K562 (cell line): ENCODE measurements around the gene FAM107B. TPM values are rescaled to one million over a fixed set of nuclear protein-coding genes. Genes with fewer than 3 reads are reported as not detected.

Experiments
- ATAC-seq: fragments of 200-7000 bp; cut with Tn5 transposase; 3 replicates; pipeline ENCODE4 v1.9.1; 2020; ENCODE audit warnings: moderate library complexity
- BruUV-seq: library from RNA; stranded (reverse); fragments of 400-500 nt; replicated peaks from 2 replicates; lab custom pipeline; 2021; lab: Mats Ljungman, UMichigan
- CTCF ChIA-PET: fragments of 300-600 bp; formaldehyde crosslinking; extraction: SDS; loops from one replicate; lab custom pipeline; 2021; ENCODE audit warnings: low intra/inter-chr PET ratio; lab: Yijun Ruan, JAX
- POLR2A ChIA-PET: fragments of 300-600, 350-650 bp; sonication (Branson Sonifier 250); formaldehyde crosslinking; extraction: SDS; loops from one replicate; lab custom pipeline; 2021; ENCODE audit warnings: antibody characterized with exemption, inconsistent platforms; lab: Yijun Ruan, JAX
- DNase-seq, 4 experiments: peaks; one replicate each; pipeline versions ENCODE4 v3.0.0 to v3.0.0-alpha.2; 2011 to 2018; ENCODE audit warnings: low spot score in 3 of 4, mixed read lengths in 3 of 4; ENCODE audit errors: extremely low read depth in 1 of 4
- FAIRE-seq: peaks from 2 replicates; lab custom pipeline; 2011; peaks lifted over from hg19 to GRCh38; lab: Jason Lieb, UNC
- H2AFZ ChIP-seq: 2 replicates; pipeline ENCODE4 v1.6.0; 2011; ENCODE audit warnings: low read depth, low read length, control low read depth, inconsistent platforms
- H3K27ac ChIP-seq: fragments of 200-600 bp; 3 replicates; pipeline ENCODE4 v1.8.0; 2011; ENCODE audit warnings: low read depth, mild to moderate bottlenecking, control low read depth, inconsistent platforms, low read length, moderate library complexity, mixed read lengths; ENCODE audit errors: extremely low read depth
- H3K27me3 ChIP-seq, 2 experiments: fragments of 300-600 bp in 1 of 2; 2 replicates in 1 of 2; 3 replicates in 1 of 2; pipeline versions ENCODE4 v1.6.0 to v1.8.0; 2011; ENCODE audit warnings: inconsistent platforms in 2 of 2, low read length in 2 of 2, mild to moderate bottlenecking in 1 of 2, mixed read lengths in 1 of 2, moderate library complexity in 1 of 2; ENCODE audit not compliant: control insufficient read depth in 2 of 2, insufficient read depth in 2 of 2
- H3K36me3 ChIP-seq: fragments of 300-600 bp; 3 replicates; pipeline ENCODE4 v1.8.0; 2011; ENCODE audit warnings: mild to moderate bottlenecking, low read length, inconsistent platforms; ENCODE audit not compliant: control insufficient read depth, insufficient read depth
- H3K4me1 ChIP-seq, 2 experiments: fragments of 200-600 bp in 1 of 2; replicated peaks in 1 of 2; 2 replicates in 1 of 2; 3 replicates in 1 of 2; pipeline versions ENCODE4 v1.5.1 to v1.8.0; 2011; ENCODE audit warnings: inconsistent platforms in 2 of 2, low read length in 2 of 2, mild to moderate bottlenecking in 1 of 2, mixed read lengths in 1 of 2, moderate library complexity in 1 of 2; ENCODE audit not compliant: control insufficient read depth in 2 of 2, insufficient read depth in 2 of 2
- H3K4me2 ChIP-seq: 2 replicates; pipeline ENCODE4 v1.6.1; 2011; ENCODE audit warnings: low read length, control low read depth, inconsistent platforms, mixed read lengths; ENCODE audit not compliant: insufficient read depth
- H3K4me3 ChIP-seq: fragments of 200-600 bp; sonication (generic), shearing (Covaris generic); 2 replicates; pipeline ENCODE4 v1.5.1; 2016; ENCODE audit warnings: control low read depth, inconsistent platforms
- H3K79me2 ChIP-seq: fragments of 200-600 bp; 3 replicates; pipeline ENCODE4 v1.8.0; 2011; ENCODE audit warnings: low read length, inconsistent platforms; ENCODE audit not compliant: control insufficient read depth, insufficient read depth
- H3K9ac ChIP-seq, 2 experiments: 2 replicates each; pipeline versions ENCODE4 v1.6.0 to v1.6.1; 2011; ENCODE audit warnings: low read depth in 2 of 2, low read length in 2 of 2, control low read depth in 1 of 2, inconsistent platforms in 1 of 2, mild to moderate bottlenecking in 1 of 2, mixed read lengths in 1 of 2; ENCODE audit not compliant: insufficient read depth in 1 of 2
- H3K9me1 ChIP-seq: one replicate; pipeline ENCODE4 v1.6.0; 2011; ENCODE audit warnings: inconsistent platforms, mild to moderate bottlenecking, low read length, moderate library complexity; ENCODE audit not compliant: control insufficient read depth, insufficient read depth
- H3K9me3 ChIP-seq: replicated peaks from 2 replicates; pipeline ENCODE4 v1.5.1; 2011; ENCODE audit warnings: low read depth, low read length, inconsistent platforms; ENCODE audit not compliant: control insufficient read depth, insufficient read depth
- H4K20me1 ChIP-seq: replicated peaks from 2 replicates; pipeline ENCODE4 v1.6.1; 2011; ENCODE audit warnings: low read length, inconsistent platforms, mixed read lengths; ENCODE audit not compliant: control insufficient read depth, insufficient read depth
- ETV5 ChIP-seq: sonication (generic); formaldehyde crosslinking; IDR thresholded peaks from 2 replicates; pipeline ENCODE4 v1.4.0; 2020; ENCODE audit warnings: low read depth, mild to moderate bottlenecking, missing genetic modification reagents
- FOXP1 ChIP-seq: sonication (generic); formaldehyde crosslinking; IDR thresholded peaks from 2 replicates; pipeline ENCODE4 v1.8.0; 2022; ENCODE audit warnings: mild to moderate bottlenecking, missing genetic modification reagents
- HSF4 ChIP-seq: fragments of 250-450 bp; sonication (Bioruptor Pico); IDR thresholded peaks from 2 replicates; pipeline ENCODE4 v2.1.2; 2022; ENCODE audit warnings: mild to moderate bottlenecking, moderate library complexity, borderline replicate concordance
- MCM7 ChIP-seq, 2 experiments: fragments of 450-650 bp; IDR thresholded peaks; 2 replicates each; pipeline ENCODE4 v1.6.1; 2016 to 2018
- NR3C1 ChIP-seq: sonication (generic); formaldehyde crosslinking; IDR thresholded peaks from 2 replicates; pipeline ENCODE4 v1.8.1; 2022; ENCODE audit warnings: missing genetic modification reagents
- POLR3A ChIP-seq: IDR thresholded peaks from 2 replicates; pipeline ENCODE4 v1.6.1; 2011; ENCODE audit warnings: borderline replicate concordance, mild to moderate bottlenecking, moderate library complexity; ENCODE audit not compliant: insufficient read length, insufficient read depth; ENCODE audit errors: extremely low read depth
- PTTG1 ChIP-seq: fragments of 450-650 bp; IDR thresholded peaks from 2 replicates; pipeline ENCODE4 v1.6.1; 2016; ENCODE audit warnings: low read depth, mild to moderate bottlenecking, missing genetic modification characterization, missing compliant biosample characterization
- SREBF2 ChIP-seq: sonication (generic); formaldehyde crosslinking; IDR thresholded peaks from 2 replicates; pipeline ENCODE4 v1.4.0; 2020; ENCODE audit warnings: mild to moderate bottlenecking, missing genetic modification reagents
- THRAP3 ChIP-seq: fragments of 450-650 bp; IDR thresholded peaks from 2 replicates; pipeline ENCODE4 v1.6.1; 2016; ENCODE audit warnings: mild to moderate bottlenecking, inconsistent platforms, borderline replicate concordance
- ZNF644 ChIP-seq: fragments of 200-800 bp; sonication (Bioruptor generic); IDR thresholded peaks from 2 replicates; pipeline ENCODE4 v1.6.1; 2016; ENCODE audit warnings: low read depth, missing genetic modification characterization, missing compliant biosample characterization
- WGBS: fragments of 100-300 bp; shearing (Covaris generic); methylation state at CpG from one replicate; pipeline ENCODE4 v1.1.6; 2016; ENCODE audit warnings: low coverage, mixed read lengths; ENCODE audit not compliant: insufficient coverage; ENCODE audit errors: missing lambda C conversion rate; 5-methylcytosine and 5-hydroxymethylcytosine counted together
- in situ Hi-C: fragments of 300-500 bp; cut with MboI; formaldehyde crosslinking; loops from 4 replicates; pipeline ENCODE4 v1.15.0; 2018; ENCODE audit warnings: inconsistent platforms, mixed read lengths
- intact Hi-C: fragments of 100-400 bp; cut with micrococcal nuclease; formaldehyde crosslinking; loops from 2 replicates; pipeline ENCODE4 v1.14.2; 2022
- polyA plus RNA-seq, 8 experiments: library from polyadenylated mRNA; depleted of rRNA in 4 of 8; stranded (reverse) in 5 of 8; unstranded in 3 of 8; fragments of >200 nt; fragmentation: Nextera tagmentation in 2 of 8; fragmentation: Illumina TruSeq in 1 of 8; extraction: Ambion mirVana in 2 of 8; extraction: Trizol in 1 of 8; gene quantifications; 2 replicates each; pipeline versions ENCODE4 v1.2.1 to v1.2.3, GENCODE V29; 2011 to 2014; ENCODE audit warnings: inconsistent platforms in 1 of 8, missing spikeins in 1 of 8
- total RNA-seq, 7 experiments: library from RNA; depleted of rRNA in 6 of 7; stranded (reverse); fragments of >200 nt in 6 of 7; fragmentation: Illumina TruSeq in 2 of 7; extraction: Trizol in 2 of 7; gene quantifications; 2 replicates each; pipeline versions ENCODE4 v1.2.1 to v1.2.3, GENCODE V29; 2011 to 2021; ENCODE audit warnings: low replicate concordance in 1 of 7
- TF ChIP-seq, protein P1 (sequence below): sonication (generic); formaldehyde crosslinking; IDR thresholded peaks from 2 replicates; pipeline ENCODE4 v1.8.1; 2022; ENCODE audit warnings: missing genetic modification reagents
- TF ChIP-seq, protein P2 (sequence below), 3 experiments: fragments of 200-800 bp in 1 of 3; sonication (Bioruptor generic) in 1 of 3; sonication (generic) in 1 of 3; formaldehyde crosslinking in 1 of 3; IDR thresholded peaks; 2 replicates each; pipeline versions ENCODE4 v1.6.1 to v1.8.0; 2016 to 2022; ENCODE audit warnings: mild to moderate bottlenecking in 2 of 3, missing compliant biosample characterization in 2 of 3, missing genetic modification characterization in 2 of 3, missing genetic modification reagents in 1 of 3
- TF ChIP-seq, protein P3 (sequence below): fragments of 250-450 bp; sonication (Bioruptor Pico); IDR thresholded peaks from 2 replicates; pipeline ENCODE4 v1.4.0; 2020; ENCODE audit warnings: mild to moderate bottlenecking, moderate library complexity
- TF ChIP-seq, protein P4 (sequence below): fragments of 450-650 bp; IDR thresholded peaks from 2 replicates; pipeline ENCODE4 v1.6.1; 2016; ENCODE audit warnings: missing biosample characterization, missing genetic modification characterization
- TF ChIP-seq, protein P5 (sequence below): IDR thresholded peaks from 2 replicates; pipeline ENCODE4 v1.6.1; 2011; ENCODE audit not compliant: insufficient read length; ENCODE audit errors: extremely low read depth

The FAM107B gene
- total and polyA plus RNA-seq, 9 of the 15 experiments (the other 6 are each of a cell fraction or from before 2014, with no cell fraction given): 0.40 to 2.8 (median 1.4) TPM

DNA sequence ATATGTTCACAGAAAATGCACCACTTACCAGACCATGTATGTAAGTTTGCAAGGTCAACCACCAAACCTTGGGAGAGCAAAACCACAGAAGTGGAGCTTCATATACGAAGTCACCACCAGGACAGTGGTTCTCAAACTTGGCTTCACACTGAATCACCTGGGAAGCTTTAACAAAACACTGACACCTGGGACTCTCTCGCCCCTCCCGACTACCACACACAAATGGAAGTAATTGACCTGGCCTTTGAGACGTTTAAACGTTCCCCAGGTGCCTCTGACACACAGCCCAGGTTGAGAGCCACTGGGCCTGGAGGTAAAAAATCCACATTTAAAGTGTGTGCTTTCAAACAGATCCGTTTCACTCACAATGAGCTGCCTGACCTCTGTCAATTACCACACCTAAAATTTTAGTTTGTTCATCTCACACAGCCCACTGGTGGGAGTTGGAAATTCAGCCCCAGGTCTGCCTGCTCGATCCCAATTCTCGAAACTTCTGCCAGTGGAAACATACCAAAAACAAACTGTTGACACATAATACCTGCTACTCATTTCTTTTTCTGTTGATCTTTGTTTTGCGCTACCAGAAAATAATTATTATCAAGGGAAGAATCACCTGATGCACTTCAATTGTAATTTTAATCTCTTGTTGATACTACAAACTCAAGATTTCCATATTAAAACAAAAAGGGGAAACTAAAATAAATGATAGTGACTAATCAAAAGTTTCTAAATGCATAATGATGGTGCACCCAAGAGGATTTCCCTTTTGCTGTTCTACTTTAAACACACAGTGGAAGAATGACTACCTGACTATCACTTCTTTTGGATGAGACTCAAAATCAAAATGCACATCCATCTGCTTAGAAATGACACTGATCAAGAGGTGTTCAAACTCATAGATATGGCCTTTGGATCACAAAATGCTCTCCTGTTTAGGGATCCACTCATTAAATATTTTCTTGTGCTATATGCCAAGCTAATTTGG is 36.6 kb upstream of the FAM107B start:
- in situ Hi-C loops: no loop called here
- CTCF ChIA-PET: no interaction called here
- TF ChIP-seq FOXP1 (CRISPR knock-in tag) (no peak), PTTG1 (tag) (no peak), MCM7 (IDR thresholded peaks at IDR 0.05) (no peak), SREBF2 (CRISPR knock-in tag) (no peak), NR3C1 (CRISPR knock-in tag) (no peak), ZNF644 (tag) (no peak), POLR3A (no peak), ETV5 (CRISPR knock-in tag) (no peak), THRAP3 (no peak), HSF4 (CRISPR knock-in tag) (no peak)
- TF ChIP-seq, protein P1, sequence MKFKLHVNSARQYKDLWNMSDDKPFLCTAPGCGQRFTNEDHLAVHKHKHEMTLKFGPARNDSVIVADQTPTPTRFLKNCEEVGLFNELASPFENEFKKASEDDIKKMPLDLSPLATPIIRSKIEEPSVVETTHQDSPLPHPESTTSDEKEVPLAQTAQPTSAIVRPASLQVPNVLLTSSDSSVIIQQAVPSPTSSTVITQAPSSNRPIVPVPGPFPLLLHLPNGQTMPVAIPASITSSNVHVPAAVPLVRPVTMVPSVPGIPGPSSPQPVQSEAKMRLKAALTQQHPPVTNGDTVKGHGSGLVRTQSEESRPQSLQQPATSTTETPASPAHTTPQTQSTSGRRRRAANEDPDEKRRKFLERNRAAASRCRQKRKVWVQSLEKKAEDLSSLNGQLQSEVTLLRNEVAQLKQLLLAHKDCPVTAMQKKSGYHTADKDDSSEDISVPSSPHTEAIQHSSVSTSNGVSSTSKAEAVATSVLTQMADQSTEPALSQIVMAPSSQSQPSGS: no peak
- TF ChIP-seq, protein P2, sequence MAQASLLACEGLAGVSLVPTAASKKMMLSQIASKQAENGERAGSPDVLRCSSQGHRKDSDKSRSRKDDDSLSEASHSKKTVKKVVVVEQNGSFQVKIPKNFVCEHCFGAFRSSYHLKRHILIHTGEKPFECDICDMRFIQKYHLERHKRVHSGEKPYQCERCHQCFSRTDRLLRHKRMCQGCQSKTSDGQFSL (CRISPR knock-in tag; IDR thresholded peaks at IDR 0.05): no peak
- TF ChIP-seq, protein P2 (tag; IDR thresholded peaks at IDR 0.05): no peak
- TF ChIP-seq, protein P3, sequence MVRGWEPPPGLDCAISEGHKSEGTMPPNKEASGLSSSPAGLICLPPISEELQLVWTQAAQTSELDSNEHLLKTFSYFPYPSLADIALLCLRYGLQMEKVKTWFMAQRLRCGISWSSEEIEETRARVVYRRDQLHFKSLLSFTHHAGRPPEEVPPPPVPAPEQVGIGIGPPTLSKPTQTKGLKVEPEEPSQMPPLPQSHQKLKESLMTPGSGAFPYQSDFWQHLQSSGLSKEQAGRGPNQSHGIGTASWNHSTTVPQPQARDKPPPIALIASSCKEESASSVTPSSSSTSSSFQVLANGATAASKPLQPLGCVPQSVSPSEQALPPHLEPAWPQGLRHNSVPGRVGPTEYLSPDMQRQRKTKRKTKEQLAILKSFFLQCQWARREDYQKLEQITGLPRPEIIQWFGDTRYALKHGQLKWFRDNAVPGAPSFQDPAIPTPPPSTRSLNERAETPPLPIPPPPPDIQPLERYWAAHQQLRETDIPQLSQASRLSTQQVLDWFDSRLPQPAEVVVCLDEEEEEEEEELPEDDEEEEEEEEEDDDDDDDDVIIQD (CRISPR knock-in tag): no peak
- TF ChIP-seq, protein P4, sequence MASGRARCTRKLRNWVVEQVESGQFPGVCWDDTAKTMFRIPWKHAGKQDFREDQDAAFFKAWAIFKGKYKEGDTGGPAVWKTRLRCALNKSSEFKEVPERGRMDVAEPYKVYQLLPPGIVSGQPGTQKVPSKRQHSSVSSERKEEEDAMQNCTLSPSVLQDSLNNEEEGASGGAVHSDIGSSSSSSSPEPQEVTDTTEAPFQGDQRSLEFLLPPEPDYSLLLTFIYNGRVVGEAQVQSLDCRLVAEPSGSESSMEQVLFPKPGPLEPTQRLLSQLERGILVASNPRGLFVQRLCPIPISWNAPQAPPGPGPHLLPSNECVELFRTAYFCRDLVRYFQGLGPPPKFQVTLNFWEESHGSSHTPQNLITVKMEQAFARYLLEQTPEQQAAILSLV: no peak
- TF ChIP-seq, protein P5, sequence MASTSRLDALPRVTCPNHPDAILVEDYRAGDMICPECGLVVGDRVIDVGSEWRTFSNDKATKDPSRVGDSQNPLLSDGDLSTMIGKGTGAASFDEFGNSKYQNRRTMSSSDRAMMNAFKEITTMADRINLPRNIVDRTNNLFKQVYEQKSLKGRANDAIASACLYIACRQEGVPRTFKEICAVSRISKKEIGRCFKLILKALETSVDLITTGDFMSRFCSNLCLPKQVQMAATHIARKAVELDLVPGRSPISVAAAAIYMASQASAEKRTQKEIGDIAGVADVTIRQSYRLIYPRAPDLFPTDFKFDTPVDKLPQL: no peak

More for the DNA sequence above, 36.6 kb upstream of the FAM107B start:
- Histone ChIP-seq H3K4me1 (no peaks in the 10 kb centered on the region), H4K20me1 (no peaks in the 10 kb centered on the region), H3K4me3 (no peak overlapping the region), H3K4me2 (no peak overlapping the region), H3K9me3 (no peaks in the 10 kb centered on the region), H3K27me3 (peaks cover 14 to 26% of the 10 kb centered on the region in 2 experiments), H3K27ac (no peak overlapping the region), H3K9ac (no peak overlapping the region), H3K9me1 (no peaks in the 10 kb centered on the region), H3K79me2 (no peaks in the 10 kb centered on the region), H2AFZ (no peak overlapping the region), H3K36me3 (no peaks in the 10 kb centered on the region)
- no peak for DNase-seq
- no peak for ATAC-seq
- 4% methylated on average over 9 of the region's 9 CpGs for WGBS
- intact Hi-C loops: no loop called here
- no TSS peak for BruUV-seq
- POLR2A ChIA-PET: no interaction called here
- no peak for FAIRE-seq
